ENCODE data around the gene TOX2. TPM values are rescaled to one million over a fixed set of nuclear protein-coding genes. Genes with fewer than 3 reads are reported as not detected.

TOX2 gene
- total and polyA plus RNA-seq, 2 of the 8 experiments (the other 6 are each of a cell fraction or from before 2014, with no cell fraction given), result 1.8 to 3.4 TPM

DNA sequence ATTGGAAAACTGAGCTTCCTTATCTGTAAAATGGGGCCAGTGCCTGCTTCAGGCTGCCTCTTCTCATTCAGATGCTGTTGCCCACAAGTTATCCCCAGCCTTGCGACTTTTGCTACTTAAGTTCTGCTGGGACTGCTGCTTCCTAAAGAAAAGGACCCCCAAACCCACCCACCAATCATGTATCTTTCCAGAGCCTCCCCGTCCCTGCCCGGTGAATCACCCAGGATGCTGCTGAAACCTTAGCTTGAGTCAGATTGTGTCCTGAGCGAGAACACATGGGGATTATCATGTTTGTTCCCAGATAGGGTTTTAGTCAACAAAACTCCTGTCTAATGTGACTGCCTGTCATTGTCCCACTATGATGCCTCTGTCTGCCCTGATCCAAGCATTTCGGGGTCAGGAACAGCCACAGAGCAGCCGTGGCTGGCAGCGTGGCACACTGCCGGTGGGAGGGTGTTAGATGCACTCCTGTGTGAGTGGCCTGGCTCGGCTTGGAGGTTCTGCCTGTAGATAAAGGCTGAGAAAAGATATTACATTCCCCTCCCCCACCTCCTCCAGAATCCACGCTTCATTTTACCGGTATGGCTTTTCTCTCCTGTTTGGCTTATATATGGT is 79.9 kb downstream of the TOX2 start:
- Histone ChIP-seq H3K4me2 (ENCODE audit: insufficient read depth in 1 of 2, low read depth in 2 of 2, low read length in 2 of 2) (no peak overlapping the region), H3K9me3 (ENCODE audit: insufficient read depth in 2 of 2, low read depth in 1 of 2, low read length in 1 of 2) (no peaks in the 10 kb centered on the region)

More for the DNA sequence above, 79.9 kb downstream of the TOX2 start:
- ChIA-PET CTCF (ENCODE audit: partially characterized antibody) (interaction anchor here (0.5 to 1.8 kb wide), 7 partner anchors 9 to 664 kb away, joined by 3 to 7 read pairs (median 3); no protein-coding TSS in a partner anchor), POLR2A (ENCODE audit: partially characterized antibody) (no interaction called here)
- Histone ChIP-seq H4K8ac (ENCODE audit: extremely low read depth, insufficient read depth, low read length) (no peak overlapping the region), H3K4me1 (replicated peaks in 1 of 4; ENCODE audit: control insufficient read depth in 3 of 4, insufficient read depth in 4 of 4, low read length in 3 of 4) (no peaks in the 10 kb centered on the region), H3K23ac (ENCODE audit: insufficient read length) (no peak overlapping the region), H3K27ac (ENCODE audit: low read depth, low read length) (no peak overlapping the region), H2BK120ac (replicated peaks; ENCODE audit: low read depth, low read length) (no peak overlapping the region), H4K91ac (replicated peaks; ENCODE audit: insufficient read length, low read length) (no peak overlapping the region), H2AK5ac (ENCODE audit: low read depth, low read length) (no peak overlapping the region), H3K36me3 (ENCODE audit: control insufficient read depth in 2 of 4, insufficient read depth in 4 of 4, low read length in 3 of 4) (no peaks in the 10 kb centered on the region), H3K9ac (replicated peaks in 1 of 4; ENCODE audit: extremely low read depth in 1 of 4, low read depth in 3 of 4, low read length in 3 of 4) (no peak overlapping the region), H2BK12ac (ENCODE audit: low read depth, low read length) (no peak overlapping the region), H2BK20ac (ENCODE audit: low read length) (no peak overlapping the region), H4K5ac (ENCODE audit: insufficient read length, low read depth, low read length) (no peak overlapping the region), H4K20me1 (replicated peaks in 1 of 2; ENCODE audit: control insufficient read depth in 1 of 2, insufficient read depth in 2 of 2, low read length in 2 of 2) (no peaks in the 10 kb centered on the region), H3K56ac (replicated peaks; ENCODE audit: insufficient read length, low read depth, low read length) (no peak overlapping the region), H3K27me3 (replicated peaks in 1 of 4; ENCODE audit: control insufficient read depth in 3 of 4, extremely low read depth in 1 of 4, insufficient read depth in 3 of 4, low read length in 3 of 4) (no peaks in the 10 kb centered on the region), H3K18ac (ENCODE audit: extremely low read depth, low read length) (no peak overlapping the region), H2AFZ (ENCODE audit: low read length) (no peak overlapping the region), H3K23me2 (ENCODE audit: low read depth, low read length) (no peaks in the 10 kb centered on the region), H2BK15ac (ENCODE audit: low read length) (no peak overlapping the region), H3K79me1 (ENCODE audit: low read depth, low read length) (no peaks in the 10 kb centered on the region), H2BK5ac (ENCODE audit: low read depth, low read length) (no peak overlapping the region), H3K4ac (replicated peaks; ENCODE audit: insufficient read length, low read depth, low read length) (no peak overlapping the region), H3K14ac (ENCODE audit: insufficient read length) (no peak overlapping the region), H3K79me2 (ENCODE audit: control insufficient read depth in 1 of 2, insufficient read depth in 2 of 2, low read length in 2 of 2) (no peaks in the 10 kb centered on the region), H3K4me3 (ENCODE audit: extremely low read depth in 1 of 4, insufficient read depth in 2 of 4, low read depth in 3 of 4, low read length in 4 of 4) (no peak overlapping the region)
- 91% methylated on average over 11 of the region's 11 CpGs; no CpG with 5 or more reads in 1 of the 2 experiments for WGBS, 2 experiments (ENCODE audit: extremely low coverage in 1 of 2, insufficient coverage in 1 of 2, insufficient read length in 1 of 2, insufficient replicate concordance in 2 of 2, low coverage in 1 of 2, low lambda C conversion rate in 2 of 2, missing lambda C conversion rate in 1 of 2)
- no peak for TF ChIP-seq TEAD4 (IDR thresholded peaks at IDR 0.05; ENCODE audit: low read depth, low read length)
- TF ChIP-seq POU5F1 (IDR thresholded peaks at IDR 0.05; ENCODE audit: low read depth, low read length), result no peak
- TF ChIP-seq KDM5A (IDR thresholded peaks at IDR 0.05; ENCODE audit: low read length), result no peak
- no peak for TF ChIP-seq TAF7 (optimal IDR thresholded peaks at IDR 0.05; ENCODE audit: borderline replicate concordance, low read depth, low read length)
- TF ChIP-seq POLR2A (IDR thresholded peaks at IDR 0.05; ENCODE audit: control extremely low read depth in 1 of 2, low read depth in 2 of 2, low read length in 2 of 2), result no peak
- no peak for TF ChIP-seq RNF2 (IDR thresholded peaks at IDR 0.05; ENCODE audit: borderline replicate concordance, low read depth, low read length, missing control alignments, poor library complexity, severe bottlenecking)
- TF ChIP-seq TCF12 (IDR thresholded peaks at IDR 0.05; ENCODE audit: low read depth, low read length), result no peak
- TF ChIP-seq MAFK (IDR thresholded peaks at IDR 0.05; ENCODE audit: low read depth, low read length), result no peak
- no peak for TF ChIP-seq SUZ12 (IDR thresholded peaks at IDR 0.05; ENCODE audit: low read length)
- no peak for TF ChIP-seq BCL11A (IDR thresholded peaks at IDR 0.05; ENCODE audit: low read depth in 2 of 2, low read length in 2 of 2)
- TF ChIP-seq NRF1 (IDR thresholded peaks at IDR 0.05; ENCODE audit: low read depth, low read length), result no peak
- no peak for TF ChIP-seq BRCA1 (IDR thresholded peaks at IDR 0.05; ENCODE audit: low read depth, low read length)
- no peak for TF ChIP-seq EP300 (IDR thresholded peaks at IDR 0.05; ENCODE audit: borderline replicate concordance in 1 of 2, low read depth in 2 of 2, low read length in 2 of 2)
- TF ChIP-seq EZH2 (IDR thresholded peaks at IDR 0.05; ENCODE audit: low read depth, low read length, severe bottlenecking), result no peak
- no peak for FAIRE-seq
- no peak for DNase-seq (ENCODE audit: low read depth in 1 of 2, low spot score in 2 of 2)

All from H1 (cell line).